ENCODE measurements around the gene SLC35F4. TPM values are rescaled to one million over a fixed set of nuclear protein-coding genes. Genes with fewer than 3 reads are reported as not detected.

The SLC35F4 gene
- total and polyA plus RNA-seq, 2 of the 8 experiments (the other 6 are each of a cell fraction or from before 2014, with no cell fraction given), result not detected

GRCh38 chr14:57567220-57567619 is 298.7 kb downstream of the SLC35F4 start:
- Histone ChIP-seq H3K4ac (replicated peaks; ENCODE audit: insufficient read length, low read depth, low read length) (no peak overlapping the region), H3K27ac (ENCODE audit: low read depth, low read length) (no peak overlapping the region), H3K56ac (replicated peaks; ENCODE audit: insufficient read length, low read depth, low read length) (no peak overlapping the region), H2AFZ (ENCODE audit: low read length) (no peak overlapping the region), H3K23ac (ENCODE audit: insufficient read length) (no peak overlapping the region), H2BK5ac (ENCODE audit: low read depth, low read length) (no peak overlapping the region), H3K79me1 (ENCODE audit: low read depth, low read length) (no peaks in the 10 kb centered on the region), H4K8ac (ENCODE audit: extremely low read depth, insufficient read depth, low read length) (no peak overlapping the region), H2BK15ac (ENCODE audit: low read length) (no peak overlapping the region), H4K5ac (ENCODE audit: insufficient read length, low read depth, low read length) (no peak overlapping the region), H3K4me2 (ENCODE audit: insufficient read depth in 1 of 2, low read depth in 2 of 2, low read length in 2 of 2) (no peak overlapping the region), H3K23me2 (ENCODE audit: low read depth, low read length) (no peaks in the 10 kb centered on the region), H3K36me3 (ENCODE audit: control insufficient read depth in 2 of 4, insufficient read depth in 4 of 4, low read length in 3 of 4) (no peaks in the 10 kb centered on the region), H4K20me1 (replicated peaks in 1 of 2; ENCODE audit: control insufficient read depth in 1 of 2, insufficient read depth in 2 of 2, low read length in 2 of 2) (no peaks in the 10 kb centered on the region), H3K9me3 (ENCODE audit: insufficient read depth in 2 of 2, low read depth in 1 of 2, low read length in 1 of 2) (no peaks in the 10 kb centered on the region), H2BK12ac (ENCODE audit: low read depth, low read length) (no peak overlapping the region), H3K4me1 (replicated peaks in 1 of 4; ENCODE audit: control insufficient read depth in 3 of 4, insufficient read depth in 4 of 4, low read length in 3 of 4) (peaks cover 0 to 2% (median 0%) of the 10 kb centered on the region in 4 experiments; a peak in 2 of 7 replicates), H2BK20ac (ENCODE audit: low read length) (no peak overlapping the region), H3K27me3 (replicated peaks in 1 of 4; ENCODE audit: control insufficient read depth in 3 of 4, extremely low read depth in 1 of 4, insufficient read depth in 3 of 4, low read length in 3 of 4) (no peaks in the 10 kb centered on the region), H3K9ac (replicated peaks in 1 of 4; ENCODE audit: extremely low read depth in 1 of 4, low read depth in 3 of 4, low read length in 3 of 4) (no peak overlapping the region), H3K14ac (ENCODE audit: insufficient read length) (no peak overlapping the region), H3K4me3 (ENCODE audit: extremely low read depth in 1 of 4, insufficient read depth in 2 of 4, low read depth in 3 of 4, low read length in 4 of 4) (no peak overlapping the region), H3K18ac (ENCODE audit: extremely low read depth, low read length) (no peak overlapping the region), H4K91ac (replicated peaks; ENCODE audit: insufficient read length, low read length) (no peak overlapping the region), H2AK5ac (ENCODE audit: low read depth, low read length) (no peak overlapping the region), H3K79me2 (ENCODE audit: control insufficient read depth in 1 of 2, insufficient read depth in 2 of 2, low read length in 2 of 2) (no peaks in the 10 kb centered on the region), H2BK120ac (replicated peaks; ENCODE audit: low read depth, low read length) (no peak overlapping the region)
- POLR2A ChIA-PET (ENCODE audit: partially characterized antibody), result no interaction called here
- 88% methylated on average over 2 of the region's 2 CpGs; no CpG with 5 or more reads in 1 of the 2 experiments for WGBS, 2 experiments (ENCODE audit: extremely low coverage in 1 of 2, insufficient coverage in 1 of 2, insufficient read length in 1 of 2, insufficient replicate concordance in 2 of 2, low coverage in 1 of 2, low lambda C conversion rate in 2 of 2, missing lambda C conversion rate in 1 of 2)
- FAIRE-seq (no peak), DNase-seq (ENCODE audit: low read depth in 1 of 2, low spot score in 2 of 2) (no peak)
- CTCF ChIA-PET (ENCODE audit: partially characterized antibody), result interaction anchor here (2.0 kb wide), 1 partner anchor 40 kb away, joined by 10 read pairs; no protein-coding TSS in a partner anchor
- TF ChIP-seq USF2 (IDR thresholded peaks at IDR 0.05; ENCODE audit: low read length) (no peak), ATF3 (IDR thresholded peaks at IDR 0.05; ENCODE audit: insufficient read depth, low read depth, low read length) (no peak), EZH2 (IDR thresholded peaks at IDR 0.05; ENCODE audit: low read depth, low read length, severe bottlenecking) (no peak), KDM4A (IDR thresholded peaks at IDR 0.05; ENCODE audit: low read depth, low read length, severe bottlenecking) (no peak), HDAC2 (IDR thresholded peaks at IDR 0.05; ENCODE audit: borderline replicate concordance in 1 of 2, low read depth in 2 of 2, low read length in 2 of 2) (no peak), TAF1 (IDR thresholded peaks at IDR 0.05; ENCODE audit: low read depth, low read length) (no peak), BCL11A (IDR thresholded peaks at IDR 0.05; ENCODE audit: low read depth in 2 of 2, low read length in 2 of 2) (no peak), YY1 (IDR thresholded peaks at IDR 0.05; ENCODE audit: low read depth, low read length) (no peak), SRF (IDR thresholded peaks at IDR 0.05; ENCODE audit: low read depth, low read length) (no peak), FOSL1 (IDR thresholded peaks at IDR 0.05; ENCODE audit: insufficient read depth, low read depth, low read length) (no peak), RFX5 (IDR thresholded peaks at IDR 0.05; ENCODE audit: borderline replicate concordance, low read depth, low read length) (no peak), JUND (IDR thresholded peaks at IDR 0.05; ENCODE audit: low read length) (no peak)
